SW480 (cell line): ENCODE measurements around the gene TAPT1.
"Not testable (repeated sequence)": the region's sequence is repeated elsewhere in the genome, so short reads cannot be mapped to it uniquely, and the experiment has no call there.

Source experiments
- DNase-seq: peaks from one replicate; pipeline ENCODE4 v3.0.0-alpha.2; 2016; ENCODE audit warnings: low spot score

TAPT1 gene

DNA sequence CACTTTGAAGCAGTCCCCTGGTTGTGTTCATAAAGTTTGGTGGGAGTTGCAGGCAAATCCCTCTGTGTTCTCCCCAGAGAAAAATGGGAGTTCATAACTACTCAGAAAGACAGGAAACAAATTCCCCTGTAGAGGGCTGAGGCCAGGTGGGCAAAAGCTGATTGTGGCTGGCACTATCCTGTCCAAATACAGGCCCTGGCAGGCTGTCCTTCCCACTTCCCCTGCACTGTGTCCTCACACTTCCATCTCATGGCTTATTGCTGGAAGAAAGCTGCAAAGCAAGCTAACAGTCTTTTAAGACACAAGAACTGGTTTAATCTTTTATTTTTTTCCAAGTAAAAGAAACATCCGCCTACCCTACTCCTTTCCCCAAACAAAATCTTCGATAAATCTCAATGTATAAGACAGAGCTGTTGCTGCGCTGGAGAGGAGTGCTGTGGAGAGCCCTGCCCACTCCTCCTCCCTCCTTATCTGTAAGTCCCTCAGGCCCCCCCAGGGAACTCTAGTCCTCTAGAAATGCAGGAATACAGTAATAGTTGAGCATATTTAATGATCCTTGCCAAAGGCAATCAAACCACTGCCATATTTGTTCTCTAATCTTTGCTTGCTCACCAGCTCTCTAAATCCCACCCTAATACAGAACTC lies 14.0 kb downstream of the TAPT1 start:
- DNase-seq, result no peak

DNA sequence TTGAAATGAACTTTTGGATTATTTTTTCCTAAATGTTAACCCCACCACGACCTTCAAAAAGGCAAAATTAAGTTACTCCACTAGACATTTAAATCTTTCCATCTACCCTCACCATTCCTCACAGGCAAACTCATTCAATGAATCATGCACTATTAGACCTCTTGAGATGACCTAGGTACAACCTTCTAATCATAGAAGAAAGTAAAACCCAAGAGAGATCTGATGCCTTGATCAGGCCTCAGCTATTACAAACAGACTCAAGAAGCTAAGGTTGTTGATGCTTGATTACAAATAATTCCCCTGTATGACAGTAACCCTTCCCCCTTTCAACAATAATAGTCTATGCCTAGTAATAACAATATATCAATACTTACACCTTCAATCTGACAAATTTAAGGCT lies 18.9 kb downstream of the TAPT1 start:
- DNase-seq, result no peak

DNA sequence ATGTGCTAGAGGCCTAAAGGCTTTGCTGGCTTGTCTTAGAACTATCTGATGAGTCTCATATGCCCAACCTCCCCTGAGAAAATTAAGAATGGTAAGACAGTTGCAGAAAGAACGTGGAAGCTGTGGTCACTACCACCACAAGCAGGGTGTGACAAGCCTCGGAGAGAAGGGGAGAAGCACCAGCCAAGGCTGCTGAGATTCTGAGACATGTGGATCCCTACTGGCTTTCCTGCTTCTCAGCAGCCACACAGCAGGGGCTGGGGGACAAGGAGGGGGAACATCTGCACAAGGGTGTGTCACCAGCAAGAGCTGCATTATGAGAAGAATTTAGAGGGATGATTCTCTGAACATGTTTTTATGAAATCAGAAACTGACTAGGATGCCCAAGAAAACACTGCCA lies 19.4 kb downstream of the TAPT1 start:
- DNase-seq, result no peak

GRCh38 chr4:16206301-16206700 lies 20.0 kb downstream of the TAPT1 start:
- no peak for DNase-seq

GRCh38 chr4:16205298-16206164 lies 20.7 kb downstream of the TAPT1 start:
- peak; percentile 39 for DNase-seq

DNA sequence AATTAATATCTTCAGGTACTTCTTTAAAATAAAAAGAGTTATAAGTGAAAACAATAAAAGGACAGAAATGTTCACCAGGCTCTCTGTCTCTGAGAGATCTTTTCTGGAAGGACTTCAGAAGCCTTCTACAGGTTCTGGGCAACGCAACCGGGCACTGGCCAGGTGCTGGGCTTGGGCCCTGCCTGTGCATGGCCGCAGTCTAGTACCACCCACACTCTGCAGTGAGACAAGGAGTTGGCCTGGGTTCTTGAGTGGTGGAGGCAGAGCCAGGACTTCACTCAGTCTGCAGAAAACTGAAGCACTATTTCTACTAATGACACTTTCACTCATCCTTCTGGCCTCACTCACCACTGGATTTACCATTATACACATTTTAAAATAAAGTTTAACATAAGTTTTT lies 21.8 kb downstream of the TAPT1 start:
- DNase-seq, result no peak

GRCh38 chr4:16203083-16203482 lies 23.2 kb downstream of the TAPT1 start:
- no peak for DNase-seq

DNA sequence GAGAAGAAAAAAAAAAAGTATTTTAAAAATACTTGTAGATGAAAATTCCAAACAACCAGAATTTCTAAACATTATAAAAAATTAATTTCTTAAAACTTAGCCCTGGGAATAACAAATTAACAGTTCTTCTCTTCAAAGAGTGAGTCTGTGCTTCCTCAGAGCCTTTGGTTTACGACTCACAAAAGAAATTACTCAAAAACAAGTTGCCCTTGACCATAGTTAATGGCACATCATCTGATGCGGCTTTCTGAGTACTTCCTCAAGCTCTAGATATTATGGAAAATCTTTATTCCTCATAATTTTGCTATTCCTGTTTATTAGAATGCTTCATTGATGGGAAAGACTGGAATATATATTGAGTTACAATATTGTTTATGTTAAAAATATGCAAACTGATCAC lies 23.7 kb downstream of the TAPT1 start:
- DNase-seq, result no peak

- DNase-seq, result peak; percentile 23
Observed at GRCh38 chr4:16199093-16199492, 27.2 kb downstream of the TAPT1 start.

DNA sequence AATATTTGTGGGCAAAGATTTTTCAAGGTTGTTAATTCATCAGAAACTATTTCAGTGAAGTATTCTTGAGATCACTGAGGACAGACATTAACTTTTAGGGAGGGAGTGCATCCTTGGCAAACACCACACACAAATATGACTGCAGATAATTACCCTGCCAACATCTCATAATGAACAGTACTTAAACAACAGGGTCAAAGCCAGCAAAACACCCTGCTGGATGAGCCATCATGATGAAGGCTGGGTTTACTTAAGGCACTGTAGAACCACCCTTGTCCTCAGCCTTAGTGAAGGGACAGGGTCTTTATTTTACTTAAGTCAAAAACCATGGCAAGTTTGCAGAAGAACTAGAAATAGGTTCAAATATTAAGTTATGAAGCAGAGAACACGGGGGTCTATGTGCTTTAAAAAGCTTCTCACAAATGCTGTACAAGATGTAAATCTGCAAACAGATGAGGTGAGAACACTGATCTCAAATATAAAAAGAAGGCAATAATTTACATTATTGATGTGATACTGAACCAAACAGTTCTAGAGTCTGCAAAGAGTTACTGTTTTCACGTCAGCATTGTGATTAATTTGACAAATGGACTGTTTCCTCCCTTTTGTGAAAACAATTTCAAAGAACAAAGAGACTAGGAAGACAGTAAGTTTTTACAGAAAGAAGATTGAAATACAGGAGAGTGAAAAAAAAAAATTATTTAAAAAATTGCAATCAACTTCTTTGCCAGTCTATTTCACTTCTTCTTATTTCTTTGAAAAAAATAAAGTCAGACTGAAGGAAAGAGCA lies 28.2 kb downstream of the TAPT1 start:
- DNase-seq, result no peak

GRCh38 chr4:16196482-16197393 lies 29.5 kb downstream of the TAPT1 start:
- DNase-seq, result no peak

DNA sequence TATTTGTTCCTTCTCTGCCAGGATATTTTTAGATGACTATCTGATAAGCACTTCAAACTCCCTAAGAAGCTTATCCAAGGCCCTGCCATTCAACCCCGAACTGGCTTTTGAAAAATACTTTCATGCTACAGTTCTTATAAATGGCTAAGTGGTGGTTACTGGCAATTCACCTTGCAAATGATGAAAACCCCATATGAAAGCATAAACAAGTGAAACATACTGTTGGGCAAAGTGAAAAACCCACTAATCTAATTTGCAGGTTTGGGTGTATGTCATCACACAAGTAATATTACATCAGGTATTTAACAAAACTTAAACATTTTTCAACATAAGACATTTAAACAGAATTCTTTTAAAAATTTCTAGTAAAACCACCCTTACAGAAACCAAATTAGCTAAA lies 31.1 kb downstream of the TAPT1 start:
- no peak for DNase-seq

DNA sequence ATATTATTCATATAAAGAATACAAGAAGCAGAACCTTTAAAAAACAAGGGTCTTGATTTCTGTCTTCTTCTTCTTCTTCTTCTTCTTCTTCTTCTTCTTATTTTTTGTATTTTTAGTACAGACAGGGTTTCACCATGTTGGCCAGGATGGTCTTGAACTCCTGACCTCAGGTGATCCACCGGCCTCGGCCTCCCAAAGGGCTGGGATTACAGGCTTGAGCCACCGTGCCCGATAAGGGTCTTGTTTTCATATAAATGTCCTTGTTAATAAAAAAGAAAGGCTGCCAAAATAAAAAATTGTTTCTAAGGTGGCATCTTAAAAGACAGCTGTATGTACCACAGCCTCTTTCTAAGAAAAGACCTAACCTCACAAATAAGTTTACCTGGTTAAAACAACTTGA lies 31.5 kb downstream of the TAPT1 start:
- not testable (repeated sequence) for DNase-seq

- DNase-seq, result no peak
Observed at GRCh38 chr4:16194214-16194613, 32.1 kb downstream of the TAPT1 start.

- DNase-seq, result no peak
Observed at GRCh38 chr4:16192631-16193518, 33.4 kb downstream of the TAPT1 start.

DNA sequence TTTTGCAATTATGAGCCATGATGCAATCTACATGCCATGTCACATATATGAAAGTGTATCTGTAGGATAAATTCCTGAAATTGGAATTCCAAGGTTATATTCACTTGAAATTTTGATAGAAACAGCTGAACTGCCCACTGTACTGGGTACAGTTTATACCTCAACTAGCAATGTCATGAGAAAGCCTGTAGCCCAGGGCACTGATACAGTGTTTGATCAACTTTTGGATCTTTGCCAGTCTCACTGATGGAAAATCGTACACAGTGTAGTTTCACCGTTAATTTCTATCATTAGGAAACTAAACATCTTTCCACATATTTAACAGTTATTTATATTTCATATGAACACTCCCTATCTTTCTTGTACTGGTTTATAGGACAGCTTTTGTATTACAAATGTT lies 34.2 kb downstream of the TAPT1 start:
- no peak for DNase-seq

- DNase-seq, result no peak
Observed at GRCh38 chr4:16187455-16187854, 38.8 kb downstream of the TAPT1 start.

- DNase-seq, result no peak
Observed at GRCh38 chr4:16186986-16187385, 39.3 kb downstream of the TAPT1 start.

DNA sequence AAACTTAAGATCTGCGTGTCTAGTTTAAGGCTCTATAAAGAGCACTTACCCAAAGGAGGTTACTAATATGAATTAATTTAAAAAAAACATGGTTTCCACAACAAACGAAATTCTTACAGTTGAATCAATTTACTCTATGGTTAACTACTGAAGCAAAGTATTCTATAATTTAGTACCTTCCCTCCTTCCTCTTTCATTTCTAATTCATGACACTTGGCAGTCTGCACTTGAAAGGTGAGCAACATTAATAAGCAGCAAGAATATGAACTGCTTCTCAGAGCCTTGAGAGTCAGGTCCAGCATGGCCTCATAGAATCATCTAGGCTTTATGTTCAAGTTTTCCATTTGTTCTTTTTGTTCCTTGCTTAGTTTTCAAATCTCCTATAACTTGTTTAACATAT lies 42.7 kb downstream of the TAPT1 start:
- DNase-seq, result no peak

DNA sequence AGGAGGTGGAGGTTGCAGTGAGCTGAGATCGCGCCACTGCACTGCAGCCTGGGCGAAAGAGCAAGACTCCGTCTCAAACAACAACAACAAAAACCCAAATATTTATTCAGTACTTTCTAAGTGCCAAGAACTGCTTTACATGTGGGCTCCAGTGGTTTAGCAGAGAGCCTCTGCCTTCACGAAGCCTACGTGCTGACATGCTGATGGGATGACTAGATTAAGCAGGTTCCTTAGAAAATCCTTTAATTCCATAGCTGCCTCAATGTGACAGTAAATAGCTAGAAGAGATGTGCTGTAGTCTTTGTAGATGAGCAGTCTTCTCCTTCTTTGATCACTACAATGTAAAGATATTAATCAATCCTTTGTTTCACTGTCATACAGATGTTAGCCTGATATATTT lies 49.6 kb downstream of the TAPT1 start:
- DNase-seq, result no peak

- DNase-seq, result no peak
Observed at GRCh38 chr4:16171831-16172230, 54.4 kb downstream of the TAPT1 start.
